ENCODE results near the gene MTTP. TPM values are rescaled to one million over a fixed set of nuclear protein-coding genes. Genes with fewer than 3 reads are reported as not detected.

MTTP gene
- total RNA-seq, 1 donor from 2014 or later: not detected

- H3K4me3 Mint-ChIP-seq (ENCODE audit: unreplicated experiment): peak overlapping the region; percentile 26
- no peaks in the 10 kb centered on the region for H3K36me3 Mint-ChIP-seq (ENCODE audit: unreplicated experiment)
- peaks cover 6% of the 10 kb centered on the region for H3K27me3 Mint-ChIP-seq (ENCODE audit: unreplicated experiment)
- DNase-seq: no peak
- H3K27ac Mint-ChIP-seq (ENCODE audit: unreplicated experiment): no peak overlapping the region
- TF ChIP-seq CTCF (IDR thresholded peaks at IDR 0.05; ENCODE audit: partially characterized antibody, unreplicated experiment): no peak
- H3K4me1 Mint-ChIP-seq (ENCODE audit: low read depth, unreplicated experiment): peaks cover 5% of the 10 kb centered on the region
- H3K9me3 Mint-ChIP-seq (ENCODE audit: unreplicated experiment): peaks cover 8% of the 10 kb centered on the region
These were observed 9.7 kb upstream of the MTTP start for GRCh38 chr4:99564921-99565320.

GRCh38 chr4:99571883-99572282 lies 2.7 kb upstream of the MTTP start:
- Mint-ChIP-seq H3K9me3 (ENCODE audit: unreplicated experiment) (no peaks in the 10 kb centered on the region), H3K36me3 (ENCODE audit: unreplicated experiment) (no peaks in the 10 kb centered on the region), H3K27me3 (ENCODE audit: unreplicated experiment) (peaks cover 2% of the 10 kb centered on the region), H3K27ac (ENCODE audit: unreplicated experiment) (no peak overlapping the region), H3K4me3 (ENCODE audit: unreplicated experiment) (no peak overlapping the region), H3K4me1 (ENCODE audit: low read depth, unreplicated experiment) (no peaks in the 10 kb centered on the region)
- no peak for DNase-seq
- TF ChIP-seq CTCF (IDR thresholded peaks at IDR 0.05; ENCODE audit: partially characterized antibody, unreplicated experiment): no peak

GRCh38 chr4:99572527-99573240 lies 1.9 kb upstream of the MTTP start:
- TF ChIP-seq CTCF (IDR thresholded peaks at IDR 0.05; ENCODE audit: partially characterized antibody, unreplicated experiment): no peak
- Mint-ChIP-seq H3K4me3 (ENCODE audit: unreplicated experiment) (no peak overlapping the region), H3K4me1 (ENCODE audit: low read depth, unreplicated experiment) (no peaks in the 10 kb centered on the region), H3K27ac (ENCODE audit: unreplicated experiment) (no peak overlapping the region), H3K9me3 (ENCODE audit: unreplicated experiment) (no peaks in the 10 kb centered on the region), H3K27me3 (ENCODE audit: unreplicated experiment) (no peaks in the 10 kb centered on the region), H3K36me3 (ENCODE audit: unreplicated experiment) (no peaks in the 10 kb centered on the region)
- no peak for DNase-seq

- H3K9me3 Mint-ChIP-seq (ENCODE audit: unreplicated experiment): no peaks in the 10 kb centered on the region
- H3K27ac Mint-ChIP-seq (ENCODE audit: unreplicated experiment): no peak overlapping the region
- no peaks in the 10 kb centered on the region for H3K4me1 Mint-ChIP-seq (ENCODE audit: low read depth, unreplicated experiment)
- no peak for TF ChIP-seq CTCF (IDR thresholded peaks at IDR 0.05; ENCODE audit: partially characterized antibody, unreplicated experiment)
- H3K36me3 Mint-ChIP-seq (ENCODE audit: unreplicated experiment): no peaks in the 10 kb centered on the region
- no peak for DNase-seq
- no peak overlapping the region for H3K4me3 Mint-ChIP-seq (ENCODE audit: unreplicated experiment)
- no peaks in the 10 kb centered on the region for H3K27me3 Mint-ChIP-seq (ENCODE audit: unreplicated experiment)
These were observed 772 bp upstream of the MTTP start for GRCh38 chr4:99573735-99574368.

- no peaks in the 10 kb centered on the region for H3K9me3 Mint-ChIP-seq (ENCODE audit: unreplicated experiment)
- H3K36me3 Mint-ChIP-seq (ENCODE audit: unreplicated experiment): no peaks in the 10 kb centered on the region
- H3K4me3 Mint-ChIP-seq (ENCODE audit: unreplicated experiment): no peak overlapping the region
- H3K4me1 Mint-ChIP-seq (ENCODE audit: low read depth, unreplicated experiment): no peaks in the 10 kb centered on the region
- no peak for DNase-seq
- no peaks in the 10 kb centered on the region for H3K27me3 Mint-ChIP-seq (ENCODE audit: unreplicated experiment)
- no peak overlapping the region for H3K27ac Mint-ChIP-seq (ENCODE audit: unreplicated experiment)
- no peak for TF ChIP-seq CTCF (IDR thresholded peaks at IDR 0.05; ENCODE audit: partially characterized antibody, unreplicated experiment)
These were observed 4.1 kb downstream of the MTTP start for GRCh38 chr4:99578714-99579113.

Measured in glutamatergic neuron (in vitro differentiated cells).